Stimulated activated CD4-positive, alpha-beta T cell treated with anti-CD3 and anti-CD28 coated beads, TNF-alpha, amount 100 ng/mL, for 4 hours (primary cell): Measurements from ENCODE around the gene LDAF1.
"Not testable (repeated sequence)": the region's sequence is repeated elsewhere in the genome, so short reads cannot be mapped to it uniquely, and the experiment has no call there.

Source experiments
- DNase-seq, 3 experiments: peaks; one replicate each; pipeline ENCODE4 v3.0.0-alpha.2; 2020; ENCODE audit warnings: low read depth in 3 of 3

The LDAF1 gene

DNA sequence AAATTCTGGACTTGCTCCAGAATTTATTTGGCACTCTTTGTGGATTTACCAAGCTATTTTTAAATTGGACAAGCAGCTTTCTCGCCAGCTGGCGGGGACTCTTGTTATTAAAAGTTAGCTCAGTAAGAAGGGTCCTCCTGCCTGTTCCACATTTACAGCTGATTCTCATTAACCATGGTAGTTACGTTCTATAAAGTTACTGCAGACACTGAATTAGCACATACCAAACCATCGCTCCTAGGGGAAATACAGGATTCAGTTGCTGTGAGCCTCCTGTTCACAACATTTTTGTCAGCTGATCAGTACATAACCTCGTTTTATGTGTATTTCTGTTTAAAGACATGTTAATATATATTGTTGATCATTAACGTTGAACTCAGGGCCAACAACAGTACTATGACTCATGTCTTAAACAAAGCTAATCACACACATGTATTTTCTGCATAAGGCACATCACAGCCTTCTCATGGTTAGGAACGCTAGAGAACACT lies 4.2 kb downstream of the LDAF1 start:
- no peak for DNase-seq

DNA sequence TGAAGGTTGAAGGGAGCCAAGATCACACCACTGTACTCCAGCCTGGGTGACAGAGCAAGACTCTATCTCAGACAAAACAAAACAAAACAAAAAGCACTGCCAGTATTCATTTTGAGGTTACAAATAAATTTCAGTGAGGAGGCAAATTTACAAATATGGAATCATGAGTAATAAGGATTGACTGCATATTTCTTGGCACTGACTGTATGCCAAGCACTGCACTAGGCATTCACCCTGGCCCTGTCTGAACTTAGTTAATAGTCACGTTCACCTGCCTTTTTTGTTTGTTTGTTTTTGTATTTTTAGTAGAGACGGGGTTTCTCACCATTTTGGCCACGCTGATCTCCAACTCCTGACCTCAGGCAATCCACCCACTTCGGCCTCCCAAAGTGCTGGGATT lies 5.1 kb downstream of the LDAF1 start:
- DNase-seq = no peak

DNA sequence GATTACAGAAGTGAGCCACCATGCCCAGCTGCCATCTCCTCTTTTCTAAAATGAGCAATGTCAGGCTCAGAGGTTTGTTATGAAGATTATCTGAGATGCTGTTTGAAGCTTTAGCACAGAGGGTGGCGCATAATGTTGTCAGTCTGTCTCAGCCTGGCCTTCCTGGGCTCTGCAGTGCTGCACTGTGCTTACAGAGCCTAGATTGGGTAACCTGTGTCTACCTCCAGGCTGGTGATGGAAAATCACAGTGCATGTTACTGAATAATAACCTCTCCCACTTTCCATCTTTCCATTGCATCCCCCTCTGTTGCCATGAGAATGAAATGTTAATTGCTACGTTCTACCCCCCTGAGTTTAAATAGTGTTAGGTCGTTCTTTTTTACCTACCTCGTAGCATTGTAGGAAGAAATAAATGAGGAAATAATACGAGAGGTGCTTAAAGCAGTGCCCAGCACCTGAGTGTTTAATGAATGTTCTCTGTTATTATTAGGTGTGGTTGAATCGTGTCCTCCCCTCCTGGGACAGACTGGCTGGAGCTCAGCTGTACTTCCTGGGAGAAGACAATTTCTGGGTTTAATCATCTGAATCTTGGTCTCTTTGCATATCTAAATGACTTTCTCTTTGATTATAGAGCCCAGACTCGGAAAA lies 6.2 kb downstream of the LDAF1 start:
- no peak for DNase-seq

DNA sequence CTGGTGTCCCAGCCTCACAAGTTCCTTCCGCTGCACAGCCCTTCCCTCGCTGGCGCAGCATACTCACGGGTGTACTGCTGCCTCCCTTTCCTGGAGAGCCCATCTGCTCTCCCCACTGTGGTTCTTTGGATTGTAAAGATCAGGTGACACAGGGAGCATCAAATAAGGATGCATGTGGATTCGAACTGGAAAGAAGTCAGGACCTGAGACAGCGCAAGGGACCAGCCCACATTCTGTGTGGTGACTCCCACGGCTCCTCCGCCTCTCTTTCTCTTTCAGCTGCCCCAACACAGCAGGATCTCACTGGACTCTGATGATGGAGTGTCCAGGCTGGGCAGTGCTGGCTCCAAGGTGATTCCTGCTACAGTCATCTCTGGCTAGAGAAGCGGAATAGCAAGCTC lies 8.1 kb downstream of the LDAF1 start:
- no peak for DNase-seq

DNA sequence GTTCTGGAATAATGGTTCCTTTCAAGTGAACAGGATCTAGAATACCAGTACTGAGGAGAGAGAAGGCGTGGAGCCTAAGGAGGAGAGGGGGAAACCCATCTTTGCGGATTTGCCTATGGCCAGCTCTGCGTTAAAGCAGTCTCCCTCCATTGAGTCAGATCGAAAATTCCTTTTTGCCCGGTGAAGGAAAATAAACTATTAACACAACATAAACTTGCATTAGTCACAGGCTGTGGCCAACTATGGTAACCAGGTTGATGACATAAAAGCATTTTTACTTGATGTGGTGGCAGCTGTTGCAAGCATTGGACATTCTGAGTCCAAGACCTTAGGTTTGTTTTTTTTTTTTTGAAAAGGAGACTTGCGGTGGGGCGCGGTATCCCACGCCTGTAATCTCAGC lies 8.9 kb downstream of the LDAF1 start:
- DNase-seq = no peak

DNA sequence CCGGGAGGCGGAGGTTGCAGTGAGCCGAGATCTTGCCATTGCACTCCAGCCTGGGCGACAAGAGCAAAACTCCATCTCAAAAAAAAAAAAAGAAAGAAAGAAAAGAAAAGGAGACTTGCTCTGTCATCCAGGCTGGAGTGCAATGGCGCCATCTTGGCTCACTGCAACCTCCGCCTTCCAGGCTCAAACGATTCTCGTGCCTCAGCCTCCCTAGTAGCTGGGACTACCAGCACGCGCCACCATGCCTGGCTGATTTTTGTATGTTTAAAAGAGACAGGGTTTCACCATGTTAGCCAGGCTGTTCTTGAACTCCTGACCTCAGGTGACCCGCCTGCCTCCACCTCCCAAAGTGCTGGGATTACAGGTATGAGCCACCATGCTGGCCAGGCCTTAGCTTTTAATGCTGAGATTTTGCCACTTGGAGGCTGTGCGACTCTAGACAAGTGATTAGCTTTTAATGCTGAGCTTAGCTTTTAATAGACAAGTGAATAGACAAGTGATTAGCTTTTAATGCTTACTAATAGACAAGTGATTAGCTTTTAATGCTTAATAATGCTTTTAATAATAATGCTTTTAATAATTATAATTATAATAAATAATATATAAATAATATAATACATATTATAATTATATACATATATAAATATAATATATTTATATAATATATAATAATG lies 9.6 kb downstream of the LDAF1 start:
- DNase-seq = no peak

DNA sequence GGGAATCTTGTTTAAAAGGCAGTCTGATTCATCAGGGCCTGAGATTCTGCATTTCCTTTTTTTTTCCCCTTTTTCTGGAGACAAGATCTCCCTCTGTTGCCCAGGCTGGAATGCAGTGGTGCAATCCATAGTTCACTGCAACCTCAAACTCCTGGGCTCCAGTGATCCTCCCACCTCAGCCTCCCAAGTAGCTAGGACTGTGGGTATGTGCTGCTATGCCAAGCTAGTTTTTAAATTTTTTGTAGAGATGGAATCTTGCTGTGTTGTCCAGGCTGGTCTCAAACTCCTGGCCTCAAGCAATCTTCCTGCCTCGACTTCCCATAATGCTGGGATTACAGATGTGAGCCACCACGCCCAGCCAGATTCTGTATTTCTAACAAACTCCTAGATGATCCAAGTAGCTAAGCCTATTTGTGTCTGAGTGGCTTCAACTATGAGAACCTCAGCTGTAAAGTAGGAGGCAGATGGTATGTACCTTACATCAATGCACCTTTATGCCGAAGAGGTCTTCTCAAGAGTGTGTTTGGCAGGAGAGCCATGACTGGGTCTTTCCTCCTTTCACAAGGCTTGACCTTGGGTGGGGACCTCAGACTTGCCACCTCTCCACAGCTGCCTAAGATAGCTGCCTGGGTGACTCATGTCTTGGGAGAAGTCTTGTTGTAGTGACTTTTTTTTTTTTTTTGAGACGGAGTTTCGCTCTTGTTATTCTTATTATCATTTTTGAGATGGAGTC lies 10.9 kb downstream of the LDAF1 start:
- DNase-seq = no peak

DNA sequence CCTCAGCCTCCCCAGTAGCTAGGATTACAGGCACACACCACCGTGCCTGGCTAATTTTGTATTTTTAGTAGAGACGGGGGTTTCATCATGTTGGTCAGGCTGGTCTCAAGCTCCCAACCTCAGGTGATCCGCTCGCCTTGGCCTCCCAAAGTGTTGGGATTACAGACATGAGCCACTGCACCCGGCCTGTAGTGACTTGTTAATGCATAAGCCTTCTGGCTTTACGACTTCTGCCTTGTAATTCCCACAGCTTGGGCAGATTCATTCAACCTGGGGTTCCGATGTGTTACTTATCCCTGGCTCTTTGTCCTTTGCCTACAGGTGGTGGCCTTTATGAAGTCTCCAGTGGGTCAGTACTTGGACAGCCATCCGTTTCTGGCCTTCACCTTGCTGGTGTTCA lies 11.6 kb downstream of the LDAF1 start:
- DNase-seq = not testable (repeated sequence)

DNA sequence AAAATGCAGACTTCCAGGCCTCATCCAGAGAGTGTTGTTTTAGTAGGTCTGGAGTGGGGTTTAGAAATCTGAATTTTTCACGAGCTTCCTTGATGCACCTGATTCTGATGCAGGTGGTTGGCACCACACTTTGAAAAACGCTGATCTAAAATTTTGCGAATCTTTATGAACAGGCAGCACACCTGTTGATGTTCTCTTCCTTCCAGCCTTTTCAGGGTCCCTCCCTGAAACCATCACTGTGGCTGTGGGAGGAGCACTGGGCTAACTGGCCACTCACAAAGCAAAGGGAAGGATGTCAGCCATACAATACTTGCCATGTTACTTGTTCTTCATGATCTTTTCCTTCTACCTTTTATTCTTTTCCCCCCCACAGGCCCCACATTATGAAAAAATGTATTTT lies 14.2 kb downstream of the LDAF1 start:
- DNase-seq = no peak

DNA sequence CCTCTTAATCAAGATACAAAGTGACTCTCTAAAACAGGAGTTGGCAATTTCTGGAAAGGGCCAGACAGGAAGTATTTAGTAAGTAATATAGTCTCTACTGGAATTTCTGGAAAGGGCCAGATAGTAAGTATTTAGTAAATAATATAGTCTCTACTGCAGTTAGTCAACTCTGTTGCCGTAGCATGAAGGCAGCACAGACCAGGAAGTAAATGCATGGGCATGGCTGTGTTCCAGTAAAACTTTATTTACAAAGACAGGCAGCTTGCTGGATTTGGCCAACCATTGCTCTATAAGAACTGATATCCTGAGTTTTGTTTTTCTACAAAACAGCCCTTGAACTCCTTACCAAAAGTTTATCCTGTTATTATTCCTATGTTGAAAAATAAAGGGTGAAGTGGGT lies 16.9 kb downstream of the LDAF1 start:
- no peak for DNase-seq

DNA sequence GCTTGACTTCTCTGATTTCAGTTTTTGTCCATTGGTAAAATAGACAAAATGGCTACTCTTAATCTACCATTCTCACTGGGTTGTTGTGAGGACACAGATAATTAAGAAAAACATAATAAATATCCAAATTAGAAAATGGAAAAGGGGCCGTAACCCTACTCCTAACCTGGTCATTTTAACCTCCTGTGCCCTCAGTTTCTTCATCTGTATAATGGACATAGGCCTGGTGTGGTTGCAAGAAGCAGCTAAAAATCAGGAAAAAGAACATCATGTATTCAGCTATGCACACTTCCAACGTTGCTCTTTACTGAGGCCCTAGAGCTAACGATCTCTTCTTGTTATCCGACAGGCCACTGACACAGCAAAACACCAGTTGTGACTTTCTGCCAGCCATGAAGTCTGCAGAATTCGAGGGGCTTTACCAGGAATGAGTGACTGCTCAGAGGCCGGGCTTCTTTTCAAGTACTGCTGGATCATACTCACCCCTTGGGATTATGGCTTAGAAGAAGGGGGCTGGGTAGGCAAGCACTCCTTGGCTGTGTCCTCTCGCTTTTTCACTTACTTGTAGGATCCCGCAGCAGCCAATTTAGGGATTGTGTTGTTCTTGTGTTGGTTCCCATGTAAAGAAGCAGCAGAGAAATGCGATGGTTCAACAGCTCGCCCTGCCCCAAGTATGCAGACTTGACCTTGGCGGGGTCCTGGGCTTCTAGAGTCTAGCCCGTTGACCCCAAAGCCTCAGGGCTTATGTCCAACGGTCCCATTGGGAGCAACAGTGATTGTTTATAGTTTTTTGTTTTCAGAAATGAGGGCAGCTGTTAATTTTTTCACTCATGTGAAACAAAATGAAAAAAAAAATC lies 20.9 kb downstream of the LDAF1 start:
- DNase-seq = no peak

DNA sequence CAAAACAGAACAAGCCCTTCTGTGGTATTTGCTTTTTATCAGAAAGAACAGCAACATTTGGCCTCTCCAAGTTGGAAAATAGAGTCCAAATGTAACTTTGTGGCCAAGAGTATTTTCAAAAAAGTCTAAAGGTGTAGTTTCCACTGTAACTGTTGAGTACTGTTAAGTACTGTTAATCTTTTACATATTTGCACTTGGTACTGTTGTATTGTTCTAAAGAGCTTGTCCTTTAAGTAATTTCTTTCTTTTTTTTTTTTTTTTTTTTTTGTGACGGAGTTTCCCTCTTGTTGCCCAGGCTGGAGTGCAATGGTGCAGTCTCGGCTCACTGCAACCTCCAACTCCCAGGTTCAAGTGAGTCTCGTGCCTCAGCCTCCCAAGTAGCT lies 21.5 kb downstream of the LDAF1 start:
- no peak for DNase-seq

DNA sequence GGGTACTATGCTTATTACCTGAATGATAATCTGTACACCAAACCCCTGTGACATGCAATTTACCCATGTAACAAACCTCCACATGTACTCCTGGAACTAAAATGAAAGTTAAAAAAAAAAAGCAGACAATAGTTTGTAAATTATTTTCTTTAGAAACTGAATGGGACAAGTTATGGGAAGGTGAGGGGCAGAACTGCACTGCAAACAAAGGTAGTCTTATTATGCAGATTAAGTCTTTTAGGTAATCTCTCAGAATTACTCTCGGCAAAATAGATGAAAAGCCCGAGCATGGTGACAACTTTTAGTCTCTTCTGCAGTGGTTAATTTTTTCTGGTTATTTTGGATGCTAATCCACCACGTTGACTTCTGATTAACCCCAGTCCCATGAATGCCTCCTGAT lies 25.5 kb downstream of the LDAF1 start:
- DNase-seq = no peak

DNA sequence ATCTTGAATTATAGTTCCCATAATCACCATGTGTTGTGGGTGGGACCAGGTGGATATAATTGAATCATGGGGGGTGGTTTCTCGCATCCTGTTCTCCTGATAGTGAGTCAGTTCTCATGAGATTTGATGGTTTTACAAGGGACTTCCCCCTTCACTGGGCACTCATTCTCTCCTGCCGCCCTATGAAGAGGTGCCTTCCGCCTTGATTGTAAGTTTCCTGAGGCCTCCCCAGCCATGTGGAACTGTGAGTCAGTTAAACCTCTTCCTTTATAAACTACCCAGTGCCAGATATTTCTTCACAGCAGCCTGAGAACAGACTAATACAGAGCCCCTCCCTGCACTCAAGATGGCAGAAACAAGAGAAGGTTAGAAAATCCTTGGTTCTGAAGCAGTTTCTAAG lies 26.4 kb downstream of the LDAF1 start:
- no peak for DNase-seq

DNA sequence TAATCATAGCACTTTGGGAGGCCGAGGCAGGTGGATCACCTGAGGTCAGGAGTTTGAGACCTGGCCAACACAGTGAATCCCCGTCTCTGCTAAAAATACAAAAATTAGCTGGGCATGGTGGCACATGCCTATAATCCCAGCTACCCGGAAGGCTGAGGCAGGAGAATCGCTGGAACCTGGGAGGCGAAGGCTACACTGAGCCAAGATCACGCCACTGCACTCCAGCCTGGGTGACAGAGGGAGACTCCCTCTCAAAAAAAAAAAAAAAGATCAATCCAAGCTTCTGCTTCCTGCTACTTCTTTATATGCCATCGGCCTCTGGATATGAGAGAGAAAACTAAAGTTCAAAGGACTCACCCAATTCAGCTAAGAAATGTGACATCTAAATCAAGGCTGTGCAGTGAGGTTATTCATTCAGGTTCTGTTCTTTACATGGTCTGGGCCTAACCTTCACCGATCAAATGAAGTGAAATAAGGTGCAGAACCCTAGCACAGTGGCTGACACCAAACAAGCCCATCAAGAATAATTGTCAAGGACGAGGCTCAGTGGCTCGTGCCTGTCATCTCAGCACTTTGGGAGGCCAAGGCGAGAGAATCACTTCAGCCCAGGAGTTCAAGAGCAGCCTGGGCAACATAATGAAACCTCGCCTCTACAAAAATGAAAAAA lies 27.3 kb downstream of the LDAF1 start:
- no peak for DNase-seq

DNA sequence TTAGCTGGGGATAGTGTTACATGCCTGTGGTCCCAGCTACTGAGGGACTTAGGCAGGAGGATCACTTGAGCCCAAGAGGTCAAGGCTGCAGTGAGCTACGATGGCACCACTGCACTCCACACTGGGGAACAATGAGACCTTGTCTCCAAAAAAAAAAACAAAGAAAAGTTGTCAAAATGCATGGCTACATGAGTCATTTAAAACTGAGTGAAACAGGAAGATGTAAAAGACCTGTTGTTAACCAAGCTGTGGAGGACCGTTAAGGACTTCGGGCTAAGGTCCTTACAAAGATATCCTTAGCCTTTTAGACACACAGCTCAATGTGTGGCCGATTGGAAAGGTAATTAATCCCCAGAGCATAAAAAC lies 27.8 kb downstream of the LDAF1 start:
- no peak for DNase-seq

DNA sequence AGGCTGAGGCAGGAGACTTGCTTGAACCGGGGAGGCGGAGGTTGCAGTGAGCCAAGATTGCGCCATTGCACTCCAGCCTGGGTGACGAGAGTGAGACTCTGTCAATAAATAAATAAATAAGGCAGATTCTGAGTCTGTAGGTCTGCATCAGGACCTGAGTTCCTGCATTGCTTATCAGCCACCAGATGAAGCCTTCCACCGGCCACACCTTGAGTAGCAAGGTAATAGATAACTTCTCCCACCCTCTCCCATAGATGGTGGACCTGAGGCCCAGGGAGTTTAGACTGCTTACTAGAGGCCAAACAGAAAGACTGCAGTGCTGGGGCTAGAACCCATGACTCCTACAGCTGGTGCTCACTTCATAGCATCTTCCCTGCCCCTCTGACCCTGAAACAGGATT lies 30.8 kb downstream of the LDAF1 start:
- no peak for DNase-seq

DNA sequence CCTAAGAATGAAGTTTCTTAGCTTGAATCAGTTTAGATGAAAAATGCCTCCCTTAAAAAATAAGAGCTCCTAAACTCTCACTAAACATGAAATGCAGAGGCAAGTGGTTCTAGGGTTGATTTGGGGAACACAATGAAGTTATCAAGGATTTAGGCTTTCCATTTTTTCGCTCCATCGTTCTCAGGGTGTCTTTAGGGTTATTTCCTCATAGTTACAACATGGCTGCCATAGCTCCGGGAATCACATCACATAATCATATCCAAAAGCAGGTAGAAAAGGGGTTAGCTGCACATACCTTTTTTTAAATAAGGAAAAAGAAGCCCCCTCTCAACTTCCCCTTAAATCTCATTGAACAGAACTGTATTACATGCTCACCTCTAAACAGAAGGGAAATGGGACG lies 31.5 kb downstream of the LDAF1 start:
- no peak for DNase-seq

DNA sequence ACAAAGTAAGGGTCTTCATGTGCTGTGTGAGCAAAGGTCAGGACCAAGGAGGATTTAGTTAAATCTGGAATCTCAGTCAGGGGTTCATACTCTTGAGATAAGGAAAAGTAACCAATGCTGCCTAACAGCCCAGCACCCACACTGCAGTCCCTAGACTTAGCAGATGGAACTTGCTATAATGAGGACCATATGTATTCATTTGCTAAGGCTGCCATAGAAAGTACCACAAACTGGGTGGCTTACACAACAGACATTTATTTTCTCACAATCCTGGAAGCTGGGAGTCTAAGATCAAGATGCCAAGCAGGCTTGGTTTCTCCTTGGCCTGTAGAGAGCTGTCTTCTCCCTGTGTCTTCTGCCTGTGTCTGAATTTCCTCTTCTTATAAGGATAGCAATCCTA lies 32.1 kb downstream of the LDAF1 start:
- DNase-seq = no peak

DNA sequence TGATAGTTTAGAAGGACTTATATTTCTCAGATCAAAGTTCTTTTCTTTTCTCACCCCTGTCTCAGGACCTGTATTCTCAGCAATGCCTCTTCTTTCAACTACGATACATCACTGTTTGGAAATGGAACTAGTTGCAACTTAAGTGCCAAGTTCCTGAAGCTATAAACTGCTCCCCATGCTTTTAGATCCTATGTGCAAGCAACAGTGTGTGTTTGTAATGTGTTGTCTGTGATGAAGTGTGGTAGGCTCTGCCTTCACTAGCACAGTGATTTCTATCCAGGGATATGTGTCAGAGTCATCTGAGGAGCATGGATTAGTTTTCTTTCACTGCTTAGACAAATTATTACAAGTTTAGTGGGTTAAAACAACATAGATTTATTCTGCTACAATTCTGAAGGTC lies 34.5 kb downstream of the LDAF1 start:
- no peak for DNase-seq

DNA sequence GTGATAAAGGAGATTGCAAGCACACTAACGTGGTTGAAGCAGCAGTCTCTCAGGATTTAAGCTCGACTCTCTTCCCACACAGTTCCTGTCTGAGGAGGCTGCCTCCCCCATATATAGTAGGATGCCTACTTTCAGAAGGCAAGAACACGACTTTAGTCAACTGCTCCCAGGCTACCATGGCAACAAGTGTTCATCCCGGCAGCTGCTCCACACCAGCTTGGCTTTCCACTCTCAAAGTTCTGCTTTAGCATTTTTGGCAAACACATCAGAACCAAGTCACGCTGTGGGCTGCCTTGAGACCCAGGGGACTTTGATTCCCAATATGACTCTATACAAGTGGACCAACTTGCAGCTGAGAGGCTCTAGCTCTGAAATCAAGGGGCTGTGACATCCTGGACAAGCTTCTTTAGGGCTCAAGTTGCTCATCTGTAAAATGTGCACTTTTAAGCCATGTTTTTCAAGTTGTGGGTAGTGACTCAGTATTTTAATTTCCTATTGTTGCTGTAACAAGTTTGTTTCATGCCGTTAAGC lies 36.4 kb downstream of the LDAF1 start:
- no peak for DNase-seq
